ENCODE data around the gene DIS3L2.

DNA sequence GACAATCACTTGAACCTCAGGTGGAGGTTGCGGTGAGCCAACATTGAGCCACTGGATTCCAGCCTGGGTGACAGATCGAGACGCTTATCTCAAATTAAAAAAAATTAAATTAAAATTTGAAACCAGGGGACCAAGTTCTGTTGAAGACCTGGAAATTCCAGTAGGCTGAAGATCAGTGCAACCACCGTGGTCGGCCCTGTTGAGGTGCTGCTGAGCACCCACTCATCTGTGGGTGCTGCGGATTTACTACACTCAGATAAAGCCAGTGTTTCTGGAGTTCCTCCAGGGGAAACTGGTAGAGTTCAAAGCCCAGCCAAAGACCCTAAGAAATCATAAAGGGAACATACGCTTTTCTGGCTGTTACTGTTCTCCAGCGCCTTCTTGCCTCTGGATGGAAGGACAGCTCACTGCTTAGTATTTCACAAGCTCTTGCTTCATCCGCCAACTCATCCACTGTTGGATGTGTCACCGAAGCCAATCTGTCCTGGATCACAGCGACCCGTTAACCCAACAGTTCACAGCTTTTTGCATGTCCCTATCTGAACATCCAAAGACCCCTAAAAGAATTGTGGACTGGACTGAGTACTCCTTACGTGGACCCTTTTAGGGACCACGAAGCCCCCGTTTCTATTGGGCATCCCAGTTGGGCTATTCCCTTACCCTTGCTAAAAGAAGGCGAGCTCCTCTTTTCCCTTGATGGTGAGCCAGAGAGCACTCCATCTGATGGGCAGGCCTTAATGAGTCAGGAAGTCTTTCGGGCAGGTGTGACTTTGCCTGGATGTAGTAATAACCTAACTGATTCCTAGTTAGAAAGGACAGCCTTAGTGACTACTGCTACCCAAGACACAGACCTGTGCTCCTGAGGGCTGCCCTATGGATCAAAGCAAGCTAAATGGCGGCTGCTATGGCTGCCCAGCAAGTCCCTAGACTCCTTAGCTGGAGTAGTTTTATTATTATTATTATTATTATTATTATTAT lies 411.0 kb downstream of the DIS3L2 start:
- no peak for TF ChIP-seq ETV6 (CRISPR knock-in tag; IDR thresholded peaks at IDR 0.05)
- no peak for TF ChIP-seq MAX (CRISPR knock-in tag; IDR thresholded peaks at IDR 0.05)
- no peak for TF ChIP-seq CTCF (IDR thresholded peaks at IDR 0.05)
- TF ChIP-seq, protein P1, sequence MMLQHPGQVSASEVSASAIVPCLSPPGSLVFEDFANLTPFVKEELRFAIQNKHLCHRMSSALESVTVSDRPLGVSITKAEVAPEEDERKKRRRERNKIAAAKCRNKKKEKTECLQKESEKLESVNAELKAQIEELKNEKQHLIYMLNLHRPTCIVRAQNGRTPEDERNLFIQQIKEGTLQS (CRISPR knock-in tag; conservative IDR thresholded peaks at IDR 0.05) = no peak
- TF ChIP-seq, protein P2, sequence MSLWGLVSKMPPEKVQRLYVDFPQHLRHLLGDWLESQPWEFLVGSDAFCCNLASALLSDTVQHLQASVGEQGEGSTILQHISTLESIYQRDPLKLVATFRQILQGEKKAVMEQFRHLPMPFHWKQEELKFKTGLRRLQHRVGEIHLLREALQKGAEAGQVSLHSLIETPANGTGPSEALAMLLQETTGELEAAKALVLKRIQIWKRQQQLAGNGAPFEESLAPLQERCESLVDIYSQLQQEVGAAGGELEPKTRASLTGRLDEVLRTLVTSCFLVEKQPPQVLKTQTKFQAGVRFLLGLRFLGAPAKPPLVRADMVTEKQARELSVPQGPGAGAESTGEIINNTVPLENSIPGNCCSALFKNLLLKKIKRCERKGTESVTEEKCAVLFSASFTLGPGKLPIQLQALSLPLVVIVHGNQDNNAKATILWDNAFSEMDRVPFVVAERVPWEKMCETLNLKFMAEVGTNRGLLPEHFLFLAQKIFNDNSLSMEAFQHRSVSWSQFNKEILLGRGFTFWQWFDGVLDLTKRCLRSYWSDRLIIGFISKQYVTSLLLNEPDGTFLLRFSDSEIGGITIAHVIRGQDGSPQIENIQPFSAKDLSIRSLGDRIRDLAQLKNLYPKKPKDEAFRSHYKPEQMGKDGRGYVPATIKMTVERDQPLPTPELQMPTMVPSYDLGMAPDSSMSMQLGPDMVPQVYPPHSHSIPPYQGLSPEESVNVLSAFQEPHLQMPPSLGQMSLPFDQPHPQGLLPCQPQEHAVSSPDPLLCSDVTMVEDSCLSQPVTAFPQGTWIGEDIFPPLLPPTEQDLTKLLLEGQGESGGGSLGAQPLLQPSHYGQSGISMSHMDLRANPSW (CRISPR knock-in tag; conservative IDR thresholded peaks at IDR 0.05; ENCODE audit: low read depth) = no peak
- no peak for TF ChIP-seq HMGA2 (CRISPR knock-in tag; IDR thresholded peaks at IDR 0.05)
- TF ChIP-seq EMX1 (CRISPR knock-in tag; IDR thresholded peaks at IDR 0.05) = no peak
- TF ChIP-seq, protein P3, sequence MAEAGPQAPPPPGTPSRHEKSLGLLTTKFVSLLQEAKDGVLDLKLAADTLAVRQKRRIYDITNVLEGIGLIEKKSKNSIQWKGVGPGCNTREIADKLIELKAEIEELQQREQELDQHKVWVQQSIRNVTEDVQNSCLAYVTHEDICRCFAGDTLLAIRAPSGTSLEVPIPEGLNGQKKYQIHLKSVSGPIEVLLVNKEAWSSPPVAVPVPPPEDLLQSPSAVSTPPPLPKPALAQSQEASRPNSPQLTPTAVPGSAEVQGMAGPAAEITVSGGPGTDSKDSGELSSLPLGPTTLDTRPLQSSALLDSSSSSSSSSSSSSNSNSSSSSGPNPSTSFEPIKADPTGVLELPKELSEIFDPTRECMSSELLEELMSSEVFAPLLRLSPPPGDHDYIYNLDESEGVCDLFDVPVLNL (CRISPR knock-in tag; IDR thresholded peaks at IDR 0.05; ENCODE audit: borderline replicate concordance, low read depth) = no peak

Data from WTC11 (cell line).